HTERT RPE-1 (cell line): ENCODE measurements around the gene DIS3L2.

Source experiments
- in situ Hi-C: fragments of 300-500 bp; cut with MboI; formaldehyde crosslinking; loops from 4 replicates; pipeline ENCODE4 v1.14.3; 2020; ENCODE audit warnings: low sequenced_read_pairs

Gene DIS3L2

GRCh38 chr2:231955758-231956472 lies 5.6 kb upstream of the DIS3L2 start:
- in situ Hi-C loops = no loop called here

GRCh38 chr2:231957913-231958763 lies 3.4 kb upstream of the DIS3L2 start:
- in situ Hi-C loops = no loop called here

GRCh38 chr2:231960810-231961348 lies 634 bp upstream of the DIS3L2 start:
- in situ Hi-C loops = no loop called here

GRCh38 chr2:231965102-231965501 lies 3.6 kb downstream of the DIS3L2 start:
- in situ Hi-C loops = no loop called here

GRCh38 chr2:231966886-231967285 lies 5.4 kb downstream of the DIS3L2 start:
- in situ Hi-C loops = no loop called here

GRCh38 chr2:231968820-231969219 lies 7.3 kb downstream of the DIS3L2 start:
- in situ Hi-C loops = no loop called here

- in situ Hi-C loops = no loop called here
Measured at GRCh38 chr2:231970461-231970860, 8.9 kb downstream of the DIS3L2 start.

GRCh38 chr2:231975001-231975400 lies 13.5 kb downstream of the DIS3L2 start:
- in situ Hi-C loops = no loop called here

GRCh38 chr2:231977430-231977829 lies 15.9 kb downstream of the DIS3L2 start:
- in situ Hi-C loops = no loop called here

GRCh38 chr2:231984992-231985391 lies 23.5 kb downstream of the DIS3L2 start:
- in situ Hi-C loops = no loop called here

GRCh38 chr2:231985823-231986261 lies 24.3 kb downstream of the DIS3L2 start:
- in situ Hi-C loops = no loop called here

GRCh38 chr2:231987124-231987727 lies 25.7 kb downstream of the DIS3L2 start:
- in situ Hi-C loops = no loop called here

GRCh38 chr2:231988179-231988866 lies 26.8 kb downstream of the DIS3L2 start:
- in situ Hi-C loops = no loop called here

GRCh38 chr2:231991664-231992063 lies 30.2 kb downstream of the DIS3L2 start:
- in situ Hi-C loops = no loop called here

- in situ Hi-C loops = no loop called here
Measured at GRCh38 chr2:231992888-231993287, 31.4 kb downstream of the DIS3L2 start.

GRCh38 chr2:231996797-231997540 lies 35.5 kb downstream of the DIS3L2 start:
- in situ Hi-C loops = no loop called here

GRCh38 chr2:231998046-231998445 lies 36.5 kb downstream of the DIS3L2 start:
- in situ Hi-C loops = no loop called here

GRCh38 chr2:232000439-232000838 lies 38.9 kb downstream of the DIS3L2 start:
- in situ Hi-C loops = no loop called here

GRCh38 chr2:232001073-232001472 lies 39.6 kb downstream of the DIS3L2 start:
- in situ Hi-C loops = no loop called here

GRCh38 chr2:232006253-232006652 lies 44.7 kb downstream of the DIS3L2 start:
- in situ Hi-C loops = no loop called here
